WI38 (cell line): ENCODE measurements around the gene CFAP161.
A peak's percentile ranks its signal among the peaks of the same experiment; 100 is the strongest.

Experiments
- H3K4me3 ChIP-seq: 2 replicates; pipeline ENCODE4 v1.5.1; 2011; ENCODE audit warnings: low read depth, mild to moderate bottlenecking, control low read depth, low read length
- TF ChIP-seq, protein P1 (sequence below): IDR thresholded peaks from 2 replicates; pipeline ENCODE4 v1.5.1; 2012; ENCODE audit warnings: low read depth, mild to moderate bottlenecking, control low read depth, low read length

CFAP161 gene

DNA sequence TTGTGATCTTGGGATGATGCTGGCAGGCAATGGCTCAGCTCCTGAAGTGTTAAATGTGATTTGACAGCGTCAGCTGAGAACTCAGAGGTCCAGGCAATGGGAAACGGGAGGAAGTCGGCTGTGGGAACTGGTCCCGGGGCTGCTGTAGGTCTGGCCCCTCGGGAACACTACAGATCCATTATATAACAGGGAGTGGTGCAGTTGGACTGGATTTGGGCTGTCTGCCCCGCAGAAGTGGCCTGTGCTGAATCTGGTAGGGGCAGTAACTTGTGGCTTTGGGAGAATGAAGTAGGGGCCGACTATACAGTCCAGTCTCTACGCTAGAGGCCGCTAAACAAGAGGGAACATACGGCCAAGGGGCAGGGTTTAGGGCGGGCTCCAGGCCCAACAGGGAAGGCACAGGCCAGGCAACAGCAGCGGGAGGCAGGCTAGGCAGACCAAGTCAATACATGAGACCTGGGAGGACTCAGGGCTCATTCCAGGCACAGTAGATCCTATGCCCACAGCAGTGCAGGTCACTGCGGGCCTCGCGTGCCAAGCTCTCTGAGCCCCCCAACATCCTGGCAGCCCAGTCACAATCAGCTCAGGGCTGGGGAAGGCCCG, 42.3 kb downstream of the CFAP161 start:
- no peak overlapping the region for H3K4me3 ChIP-seq

DNA sequence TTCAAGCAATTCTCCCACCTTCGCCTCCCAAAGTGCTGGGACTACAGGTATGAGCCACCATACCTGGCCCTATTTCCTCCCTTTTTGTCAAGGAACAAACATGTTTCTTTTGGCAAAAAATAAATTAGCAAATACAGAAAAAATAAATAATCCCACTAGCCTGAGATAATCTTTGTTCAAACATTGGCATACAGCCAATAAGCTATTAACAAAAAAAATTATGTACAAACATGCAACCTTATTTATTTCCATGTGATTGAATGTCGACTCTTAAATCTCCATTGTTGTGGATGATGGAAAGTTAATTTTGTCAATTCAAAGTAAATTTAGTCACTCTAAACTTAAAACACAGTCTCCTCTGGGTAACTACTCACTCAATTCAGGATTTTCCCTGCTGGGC, 44.3 kb downstream of the CFAP161 start:
- TF ChIP-seq, protein P1, sequence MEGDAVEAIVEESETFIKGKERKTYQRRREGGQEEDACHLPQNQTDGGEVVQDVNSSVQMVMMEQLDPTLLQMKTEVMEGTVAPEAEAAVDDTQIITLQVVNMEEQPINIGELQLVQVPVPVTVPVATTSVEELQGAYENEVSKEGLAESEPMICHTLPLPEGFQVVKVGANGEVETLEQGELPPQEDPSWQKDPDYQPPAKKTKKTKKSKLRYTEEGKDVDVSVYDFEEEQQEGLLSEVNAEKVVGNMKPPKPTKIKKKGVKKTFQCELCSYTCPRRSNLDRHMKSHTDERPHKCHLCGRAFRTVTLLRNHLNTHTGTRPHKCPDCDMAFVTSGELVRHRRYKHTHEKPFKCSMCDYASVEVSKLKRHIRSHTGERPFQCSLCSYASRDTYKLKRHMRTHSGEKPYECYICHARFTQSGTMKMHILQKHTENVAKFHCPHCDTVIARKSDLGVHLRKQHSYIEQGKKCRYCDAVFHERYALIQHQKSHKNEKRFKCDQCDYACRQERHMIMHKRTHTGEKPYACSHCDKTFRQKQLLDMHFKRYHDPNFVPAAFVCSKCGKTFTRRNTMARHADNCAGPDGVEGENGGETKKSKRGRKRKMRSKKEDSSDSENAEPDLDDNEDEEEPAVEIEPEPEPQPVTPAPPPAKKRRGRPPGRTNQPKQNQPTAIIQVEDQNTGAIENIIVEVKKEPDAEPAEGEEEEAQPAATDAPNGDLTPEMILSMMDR, result no peak
- no peak overlapping the region for H3K4me3 ChIP-seq

More for the DNA sequence above, 42.3 kb downstream of the CFAP161 start:
- TF ChIP-seq, protein P1, result no peak

DNA sequence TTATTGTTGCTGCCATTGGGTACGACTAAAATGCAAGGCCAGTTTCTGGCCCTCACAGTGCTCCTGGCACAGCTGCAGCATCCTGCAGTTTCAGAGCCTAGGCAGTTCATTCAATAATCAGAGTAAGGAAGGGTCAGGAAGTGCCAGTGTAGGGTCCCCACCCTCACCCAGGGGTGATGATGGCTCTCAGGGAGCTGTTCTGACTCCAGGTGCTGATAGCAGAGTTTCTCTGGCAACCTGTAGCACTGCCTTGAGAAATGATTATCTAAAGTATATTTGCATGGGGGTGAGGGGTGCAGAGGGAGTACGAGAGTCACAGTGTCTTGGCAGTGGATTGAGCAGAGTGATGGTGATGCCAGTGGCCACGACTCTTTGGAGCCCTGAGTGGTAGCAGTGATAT, 47.1 kb downstream of the CFAP161 start:
- no peak overlapping the region for H3K4me3 ChIP-seq
- TF ChIP-seq, protein P1, result no peak

DNA sequence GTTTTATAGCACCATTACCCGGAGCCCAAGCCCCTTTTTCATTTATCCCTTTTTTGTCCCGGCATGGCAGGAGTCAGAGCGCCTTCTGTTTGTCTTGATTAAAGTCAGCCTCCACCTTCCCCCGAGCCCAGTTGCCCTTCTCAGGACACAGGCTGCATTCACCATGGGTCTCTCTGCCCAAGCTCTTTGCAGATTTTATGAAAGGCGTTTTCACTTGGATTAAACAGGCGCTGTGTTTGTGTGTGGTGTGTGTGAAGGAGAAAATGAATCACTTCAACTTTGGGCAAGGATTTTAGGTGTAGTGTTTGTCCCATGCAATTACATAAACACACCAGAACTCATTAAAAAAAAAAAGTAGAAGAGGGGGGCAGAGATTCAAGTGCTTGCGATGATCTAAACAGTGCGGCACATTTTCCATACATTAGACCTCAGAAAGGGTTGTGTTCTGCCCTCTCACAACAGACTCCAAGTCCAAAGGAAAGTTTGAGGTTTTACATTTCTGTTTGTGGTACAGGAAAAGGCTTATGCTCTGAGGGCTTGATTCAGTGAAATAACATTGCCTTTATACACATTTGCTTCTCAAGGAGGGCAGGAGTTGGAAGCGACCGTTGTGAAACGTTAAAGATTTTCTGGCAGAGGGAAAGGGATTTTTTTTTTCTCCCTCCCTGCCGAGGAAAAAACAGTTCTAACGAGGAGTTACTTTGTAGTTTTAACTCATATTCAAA, 48.1 kb downstream of the CFAP161 start:
- H3K4me3 ChIP-seq, result peak overlapping the region; percentile 59
- TF ChIP-seq, protein P1, result no peak

DNA sequence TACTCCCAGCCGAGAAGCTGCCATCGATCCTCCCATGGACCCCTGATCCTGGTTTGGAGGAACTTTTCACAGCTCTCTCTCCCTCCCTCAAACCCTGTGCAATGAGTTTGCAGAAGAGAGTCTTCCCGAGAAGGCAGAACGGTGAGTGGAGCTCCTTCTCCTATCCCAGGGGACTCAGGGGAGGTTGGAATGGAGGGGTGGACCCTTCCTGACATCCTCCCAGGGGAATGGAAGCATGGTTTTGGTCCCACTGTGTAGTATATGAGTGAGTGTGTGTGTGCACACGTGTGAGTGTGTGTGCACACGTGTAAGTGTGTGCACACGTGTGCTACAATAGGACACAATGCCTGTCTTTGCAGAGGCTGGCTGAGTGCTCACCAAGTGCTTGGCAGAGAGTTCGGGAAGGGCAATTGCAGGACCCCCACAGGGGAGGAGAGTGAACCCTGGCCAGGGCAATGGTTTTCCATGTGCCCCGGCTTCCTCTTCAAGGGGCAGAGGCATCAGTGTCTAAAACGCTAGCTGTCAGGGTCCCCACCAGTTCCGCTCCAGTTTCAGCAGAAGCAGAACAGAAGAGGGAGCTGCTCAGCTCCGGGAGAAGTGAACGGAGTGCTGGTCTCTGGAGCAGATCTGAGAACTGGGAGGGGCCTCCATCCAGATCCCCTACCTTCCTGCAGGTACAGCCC, 48.8 kb downstream of the CFAP161 start:
- TF ChIP-seq, protein P1, result no peak
- peak overlapping the region; percentile 59 for H3K4me3 ChIP-seq

DNA sequence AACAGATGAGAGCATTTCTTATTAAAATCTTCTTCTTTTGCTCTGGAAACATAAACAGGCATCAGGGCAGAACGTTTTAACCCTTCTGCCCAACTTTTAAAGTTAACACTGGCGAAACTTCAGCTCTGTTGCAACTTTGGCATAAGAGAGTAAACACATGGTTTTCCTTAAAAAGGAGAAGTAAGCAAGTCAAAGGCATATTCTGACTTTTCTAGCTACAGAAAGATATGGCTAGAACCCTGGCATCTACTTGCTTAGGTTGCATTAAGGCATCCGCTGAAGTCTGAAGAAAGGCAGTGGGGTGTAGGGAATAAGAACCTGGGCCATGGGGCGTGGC, 49.3 kb downstream of the CFAP161 start:
- TF ChIP-seq, protein P1, result no peak
- H3K4me3 ChIP-seq, result peak overlapping the region; percentile 59

DNA sequence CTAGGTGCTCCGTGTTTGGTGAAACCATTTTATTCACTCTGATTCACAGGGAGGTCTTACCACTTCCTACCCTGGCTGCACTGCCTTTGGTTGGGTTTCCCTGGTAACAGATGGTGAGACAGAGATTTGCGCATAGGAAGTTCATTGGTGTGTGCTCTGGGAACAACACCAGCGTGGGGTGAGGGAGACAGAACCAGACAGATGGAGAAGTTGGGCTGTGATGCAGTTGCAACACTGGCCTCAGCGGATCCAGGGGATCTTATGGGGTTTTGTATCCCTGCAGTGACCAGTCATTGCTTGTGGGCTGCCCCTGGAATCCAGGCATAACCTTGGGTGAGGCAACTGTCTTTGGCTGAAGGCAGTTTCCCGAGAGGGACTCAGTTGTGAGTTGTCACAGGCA, 50.1 kb downstream of the CFAP161 start:
- H3K4me3 ChIP-seq, result peak overlapping the region; percentile 59
- TF ChIP-seq, protein P1, result no peak
